NCI-H2029 (cell line): ENCODE data around the gene CARD16.
A peak's percentile ranks its signal among the peaks of the same experiment; 100 is the strongest.
"Not testable (repeated sequence)": the region's sequence is repeated elsewhere in the genome, so short reads cannot be mapped to it uniquely, and the experiment has no call there.

Experiments used
- DNase-seq: peaks from one replicate; lab custom pipeline; 2025; lab: John Stamatoyannopoulos, UW

The CARD16 gene

DNA sequence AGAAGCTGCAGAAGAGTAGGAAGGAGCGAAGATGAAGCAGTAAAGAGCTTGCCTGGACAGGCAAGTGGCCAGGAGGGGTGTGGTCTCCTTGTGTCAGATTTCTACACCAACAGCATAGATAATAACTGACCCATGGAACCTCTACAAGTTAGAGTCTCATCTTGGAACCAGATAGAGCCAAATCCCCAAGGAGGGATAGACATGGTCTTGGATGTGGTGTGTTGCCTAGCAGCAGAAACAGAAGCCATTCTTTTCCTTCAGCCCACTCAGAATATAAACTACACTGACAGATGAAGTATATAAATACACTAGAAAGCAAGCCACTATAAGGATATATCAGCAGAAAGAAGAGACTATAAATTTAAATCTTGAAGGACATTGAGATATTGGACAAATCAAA, 4.3 kb upstream of the CARD16 start:
- DNase-seq = no peak

DNA sequence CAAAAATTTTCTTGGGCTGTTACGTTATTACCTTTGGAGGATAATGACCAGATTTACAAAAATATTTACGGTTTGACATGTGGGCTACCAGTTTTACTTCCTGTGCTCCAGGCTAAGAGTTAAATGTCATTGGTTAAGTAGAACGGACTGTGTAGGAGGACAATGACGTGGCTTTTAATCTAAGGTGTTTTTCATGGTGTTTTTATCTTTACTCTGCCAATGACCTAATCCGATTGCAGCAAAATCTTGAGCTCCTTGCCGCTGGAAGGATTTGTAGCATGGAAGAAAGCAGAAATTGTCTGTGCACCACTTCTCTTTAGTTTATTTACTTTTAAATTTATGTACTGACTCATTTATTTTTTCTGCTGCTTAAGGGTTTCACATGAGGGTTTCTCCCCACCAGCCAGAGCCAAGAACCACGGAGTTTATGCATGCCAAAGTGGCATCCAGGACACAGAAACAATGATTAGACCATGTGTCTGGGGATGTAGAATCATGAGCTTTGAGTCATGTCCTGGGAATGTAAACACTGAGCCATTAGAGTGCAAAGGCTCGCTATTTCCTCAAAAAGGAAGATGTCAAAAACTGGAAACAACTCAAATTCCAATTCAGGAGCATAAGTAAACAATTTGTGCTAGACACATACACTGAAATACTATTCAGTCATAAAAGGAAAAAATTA, 1.9 kb upstream of the CARD16 start:
- DNase-seq = peak; percentile 6

DNA sequence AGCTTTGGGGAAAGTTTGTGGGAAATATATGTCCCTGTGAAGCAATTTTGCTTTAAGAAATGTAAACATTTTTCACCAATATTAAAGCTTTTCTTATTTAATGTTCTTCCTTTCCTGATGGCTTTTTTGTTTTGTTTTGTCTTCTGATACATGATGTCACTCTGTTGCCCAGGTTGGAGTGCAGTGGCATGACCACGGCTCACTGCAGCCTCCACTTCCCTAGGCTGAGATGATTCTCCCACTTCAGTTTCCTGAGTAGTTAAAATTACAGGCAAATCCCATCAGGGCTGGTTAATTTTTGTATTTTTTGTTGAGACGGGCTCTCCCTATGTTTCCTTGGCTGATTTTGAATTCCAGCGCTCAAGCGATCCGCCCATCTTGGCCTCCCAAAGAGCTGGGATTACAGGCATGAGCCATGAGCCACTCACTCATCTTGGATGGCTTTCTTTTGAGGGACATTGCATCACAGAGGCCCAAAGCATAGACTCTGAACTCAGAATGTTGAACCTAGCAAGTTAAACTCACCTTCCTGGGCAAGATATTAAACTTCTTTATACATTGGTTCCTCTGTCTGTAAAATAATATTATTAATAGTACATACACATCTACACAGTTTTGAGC, 651 bp upstream of the CARD16 start:
- no peak for DNase-seq

DNA sequence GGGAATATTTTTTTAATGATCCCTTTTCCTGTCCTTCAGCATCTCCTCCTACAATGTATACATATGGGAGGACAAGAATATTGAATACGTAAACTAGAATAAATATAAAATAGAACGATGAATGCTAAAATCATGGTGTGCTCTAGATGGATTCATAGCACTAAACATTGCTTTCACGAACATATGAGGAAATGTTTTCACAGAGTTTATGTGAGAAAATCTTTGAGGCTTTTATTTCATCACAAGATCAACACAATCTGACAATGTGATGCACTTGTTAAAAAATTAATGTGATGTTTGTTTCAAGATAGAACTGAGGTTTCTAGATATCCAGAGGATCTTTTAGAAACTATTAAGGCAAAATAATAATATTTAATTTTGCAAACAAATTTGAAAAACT, 3.0 kb downstream of the CARD16 start:
- no peak for DNase-seq

DNA sequence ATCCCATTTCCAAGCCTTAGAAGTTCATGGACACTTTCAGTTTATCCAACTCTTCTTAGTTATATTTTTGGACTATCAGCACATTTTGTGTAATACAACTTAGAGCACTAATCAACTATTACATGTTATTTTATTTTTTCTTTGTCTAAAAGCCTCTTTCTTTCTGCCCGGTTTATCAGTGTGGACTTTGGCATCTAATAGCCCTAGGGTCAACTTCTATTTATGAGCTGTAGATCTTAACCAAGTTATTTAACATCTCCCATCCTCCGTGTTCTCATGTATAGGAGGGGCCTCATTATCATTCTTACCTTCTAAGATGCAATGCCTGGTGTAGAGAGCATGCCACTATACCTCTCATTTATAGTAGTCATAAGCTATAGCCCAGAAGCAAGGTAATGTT, 4.4 kb downstream of the CARD16 start:
- DNase-seq = no peak

DNA sequence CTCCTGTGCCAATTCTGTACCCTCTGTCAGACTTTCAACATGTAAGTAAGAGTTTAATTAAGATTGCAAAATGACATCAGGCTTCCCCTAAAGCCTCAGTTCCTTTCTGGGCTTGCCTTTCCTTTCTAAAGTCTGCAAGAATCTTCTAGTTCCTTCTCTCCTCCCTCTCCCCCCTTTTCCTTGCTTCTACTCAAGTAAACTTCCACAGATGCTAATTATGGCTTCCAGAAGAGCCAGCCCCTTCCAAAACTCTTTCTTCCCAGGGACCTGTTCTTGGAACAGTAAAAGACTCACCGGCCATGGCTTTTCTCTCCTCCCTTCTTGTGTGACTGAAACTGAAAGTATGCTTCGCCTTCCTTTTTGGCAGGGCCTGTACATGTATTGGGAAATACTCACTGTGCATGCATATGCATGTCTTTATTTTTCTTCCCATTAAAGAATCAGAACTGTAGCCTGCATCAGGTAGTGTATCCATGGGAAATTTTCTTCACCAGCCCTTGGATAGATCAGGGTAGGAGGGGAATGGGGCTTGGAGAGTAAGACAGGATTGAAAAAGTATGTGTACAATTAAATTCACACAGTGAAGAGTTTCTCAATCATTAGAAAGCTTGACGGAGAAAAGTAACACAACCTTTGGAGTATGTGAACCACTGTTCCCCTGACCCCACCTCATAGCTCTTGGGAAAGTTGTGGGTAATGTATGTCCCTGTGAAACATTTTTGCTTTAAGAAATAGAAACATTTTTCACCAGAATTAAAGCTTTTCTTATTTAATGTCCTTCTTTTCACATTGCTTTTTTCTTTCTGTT, 10.1 kb downstream of the CARD16 start, which contains the start of gene CASP1:
Gene CASP1 (minus strand): TSS at position 332 of the 808 bp plus-strand sequence. CDS start 31 bp downstream, at position 301.
- DNase-seq = no peak

DNA sequence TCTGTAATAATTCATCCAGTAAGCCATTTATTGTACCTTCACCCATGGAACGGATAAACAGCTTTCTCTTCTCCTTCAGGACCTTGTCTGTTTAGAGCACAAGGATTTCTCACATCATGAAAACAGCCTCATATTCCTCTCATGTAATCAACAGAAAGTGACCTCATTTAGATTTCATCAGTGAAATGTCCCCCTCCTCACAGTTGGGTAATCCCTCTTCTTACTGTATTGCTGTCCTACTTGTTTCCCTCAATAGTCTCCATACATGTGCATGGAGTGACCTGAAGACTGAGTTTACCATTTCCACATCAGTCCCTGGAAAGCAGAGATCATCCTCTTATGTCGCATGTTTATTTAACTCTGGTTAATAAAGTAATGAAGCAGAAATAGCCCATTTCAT, 10.7 kb downstream of the CARD16 start:
- not testable (repeated sequence) for DNase-seq

DNA sequence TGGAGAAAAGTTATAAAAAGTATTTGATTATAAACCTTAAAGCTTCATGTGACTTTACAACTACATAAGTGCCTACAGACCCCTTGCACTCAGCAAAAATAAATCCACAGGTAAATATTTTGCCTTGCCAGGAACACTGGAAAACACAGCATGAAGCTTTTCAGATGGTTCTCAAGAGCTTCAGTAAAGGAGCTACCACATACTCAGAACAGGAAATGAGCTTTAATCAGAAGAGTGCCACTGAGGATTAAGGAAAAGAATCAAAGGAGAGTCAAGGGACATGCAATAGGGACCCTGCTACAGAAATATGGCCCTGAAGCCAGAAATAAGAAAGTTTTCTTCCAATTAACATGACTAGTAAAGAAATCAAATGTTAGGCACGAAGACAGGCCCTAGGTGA, 11.4 kb downstream of the CARD16 start:
- no peak for DNase-seq

DNA sequence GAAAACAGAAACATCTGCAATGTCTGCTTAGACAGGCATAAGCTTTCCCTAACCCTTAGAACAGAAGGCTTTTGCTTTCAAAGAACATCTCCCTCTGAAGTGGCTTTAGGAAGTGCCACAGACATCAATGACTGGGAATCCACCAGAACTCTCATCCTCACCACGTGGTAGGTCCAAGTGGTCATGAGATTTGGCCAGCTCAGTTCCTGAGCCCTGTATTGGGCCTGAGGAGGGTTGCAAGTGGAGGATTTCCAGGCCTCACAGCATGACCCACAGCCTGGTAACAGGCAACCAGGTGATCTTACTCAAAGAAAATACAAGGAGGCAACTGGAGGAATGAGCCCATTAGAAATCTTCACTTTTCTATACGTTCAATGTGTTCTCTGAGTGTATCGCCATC, 11.8 kb downstream of the CARD16 start:
- DNase-seq = no peak

DNA sequence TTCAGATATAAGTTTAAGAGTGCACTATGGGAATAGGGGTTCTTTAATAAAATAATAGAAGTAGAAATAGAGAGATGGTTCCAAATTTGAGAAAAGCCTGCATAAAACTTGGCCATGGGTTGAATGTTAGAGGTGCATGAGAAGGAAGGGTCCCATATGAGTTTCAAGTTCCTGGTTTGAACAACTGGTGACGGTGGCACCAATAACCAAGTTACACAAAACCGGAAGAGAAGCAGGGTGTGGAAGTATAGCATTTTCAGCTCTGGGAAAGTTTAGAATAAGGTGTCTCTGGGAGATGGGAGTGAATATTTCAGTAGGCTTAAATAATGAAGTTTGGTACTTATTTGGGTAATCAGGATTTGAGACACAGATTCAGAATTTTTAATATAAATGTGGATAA, 12.6 kb downstream of the CARD16 start:
- no peak for DNase-seq

DNA sequence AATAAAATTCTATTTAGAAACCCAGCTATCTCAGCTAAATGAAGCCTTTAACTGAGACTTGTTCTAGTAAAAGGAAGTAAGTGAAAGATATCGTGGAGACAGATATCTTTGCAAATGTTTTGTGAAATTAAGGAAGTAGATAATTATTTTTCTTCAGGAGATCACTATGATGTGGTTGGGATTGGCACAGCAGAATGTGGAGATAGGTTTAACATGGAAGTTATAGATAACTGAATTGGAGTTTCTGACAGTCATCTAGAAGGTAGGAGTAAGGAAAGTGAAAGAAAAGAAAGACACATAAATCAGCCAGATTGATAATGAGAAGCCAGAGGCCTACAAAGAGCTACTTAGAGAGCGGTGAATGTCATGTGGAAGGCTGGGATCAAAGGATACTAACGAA, 17.5 kb downstream of the CARD16 start:
- no peak for DNase-seq

DNA sequence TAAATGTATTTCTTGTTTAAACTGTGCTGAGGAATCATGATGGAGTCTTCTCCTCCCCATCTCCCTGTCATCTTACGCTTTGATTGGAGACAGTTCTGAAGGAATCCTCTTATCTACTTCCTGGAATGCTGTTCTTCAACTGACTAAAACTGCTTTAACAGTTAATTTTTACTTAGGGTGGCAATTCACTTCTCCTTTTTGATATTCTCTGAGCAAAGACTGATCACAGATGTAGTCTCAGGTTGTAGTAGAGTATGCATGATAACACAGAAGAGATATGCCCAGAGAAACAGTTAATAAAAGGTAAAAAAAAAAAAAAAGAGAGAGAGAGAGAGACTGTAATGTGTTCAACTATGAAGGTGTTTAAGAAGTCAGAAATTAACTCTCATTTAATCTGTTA, 20.7 kb downstream of the CARD16 start:
- DNase-seq = no peak

DNA sequence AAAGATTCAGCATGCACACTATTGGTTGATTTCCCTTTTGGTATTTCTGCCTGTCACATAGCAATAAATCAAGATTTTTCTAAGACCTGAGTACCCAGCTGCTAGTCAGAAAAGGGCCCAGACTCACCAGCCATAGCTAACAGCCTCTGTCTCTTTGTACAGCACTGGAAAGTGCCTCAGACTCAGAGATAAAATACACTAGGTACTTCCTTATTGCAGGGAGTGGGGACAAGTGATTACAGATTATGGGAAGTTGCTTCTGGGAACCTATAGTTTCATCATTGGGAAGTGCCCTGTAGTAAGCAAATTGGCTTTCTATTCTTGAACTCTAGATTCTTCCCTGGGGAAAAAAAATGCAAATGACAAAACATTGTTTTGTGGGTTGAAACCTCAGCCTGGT, 22.1 kb downstream of the CARD16 start, which contains the start of gene CASP5:
Gene CASP5 (minus strand): TSS at position 166 of the 400 bp plus-strand sequence. CDS start 32 bp downstream, at position 134.
- DNase-seq = no peak

DNA sequence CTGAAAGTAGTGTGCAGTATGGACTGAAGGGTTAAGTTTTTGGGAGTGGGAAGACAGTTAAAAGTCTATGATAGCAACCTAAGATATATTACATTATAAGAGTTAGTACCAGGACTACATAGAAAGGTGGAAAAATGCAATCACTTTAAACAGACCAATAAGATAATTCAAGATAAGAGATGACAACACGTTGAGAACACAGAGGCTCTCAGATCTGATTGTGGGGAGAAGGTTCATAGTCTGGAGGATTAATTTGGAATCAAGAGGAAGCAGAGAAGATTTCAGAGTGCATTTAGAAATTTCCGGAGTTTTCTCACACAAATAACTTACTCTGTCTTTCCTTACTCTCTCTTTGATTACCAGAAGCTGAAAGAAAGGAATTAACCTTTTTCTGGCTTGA, 22.6 kb downstream of the CARD16 start:
- DNase-seq = no peak

DNA sequence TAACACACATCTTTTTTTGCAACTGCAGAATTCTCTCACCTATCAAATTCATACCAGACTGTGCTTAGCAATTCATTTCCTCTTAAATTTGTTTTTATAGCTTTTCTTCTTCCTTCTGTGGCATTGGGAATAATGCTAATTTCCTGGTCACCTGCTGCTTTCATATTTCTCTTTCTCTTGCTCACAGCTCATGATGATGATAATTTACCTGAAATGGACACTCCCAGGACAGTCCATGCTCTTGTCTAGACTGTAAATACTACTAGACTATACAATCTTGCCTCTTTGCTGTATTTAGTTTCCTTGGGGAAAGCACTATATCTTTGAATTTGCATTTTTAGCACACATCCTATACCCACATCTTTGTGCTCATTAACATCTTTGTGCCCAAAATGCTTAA, 37.7 kb downstream of the CARD16 start:
- no peak for DNase-seq

DNA sequence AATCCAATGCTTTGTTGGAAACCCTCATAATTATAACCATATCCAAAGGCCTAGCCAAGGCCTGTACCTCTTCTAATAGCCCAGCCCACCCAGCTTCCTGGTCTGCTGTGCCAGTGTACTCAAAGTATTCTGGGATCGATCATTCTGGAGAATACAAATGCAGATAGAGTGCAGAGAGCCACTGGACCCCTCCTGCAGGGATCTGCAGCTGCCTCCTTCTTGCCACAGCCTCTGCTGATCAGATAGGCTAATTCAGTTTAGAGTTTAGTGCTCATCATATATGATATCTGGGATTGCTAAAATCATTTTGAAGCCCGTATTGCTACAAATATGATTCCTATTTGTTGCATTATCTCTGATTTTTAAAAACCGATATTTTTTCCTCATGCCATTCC, 39.7 kb downstream of the CARD16 start:
- no peak for DNase-seq

DNA sequence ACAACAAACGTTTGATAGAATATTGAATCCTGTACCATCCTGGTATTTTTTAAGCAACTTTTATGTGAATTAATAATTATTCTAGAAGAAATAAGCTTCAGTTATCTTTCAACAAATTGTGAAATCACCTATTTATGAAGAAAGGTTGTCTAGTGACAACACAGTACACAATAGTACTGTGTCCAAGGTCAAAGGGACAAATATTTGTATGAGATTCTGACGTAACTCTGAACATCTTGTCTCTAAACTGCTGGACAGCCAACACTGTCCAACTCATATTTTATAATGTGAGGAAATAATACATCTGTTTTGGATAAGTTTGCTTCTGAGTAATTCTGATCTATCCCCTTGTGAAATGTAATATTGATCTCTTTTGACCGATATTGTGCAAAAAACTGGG, 41.1 kb downstream of the CARD16 start:
- no peak for DNase-seq

DNA sequence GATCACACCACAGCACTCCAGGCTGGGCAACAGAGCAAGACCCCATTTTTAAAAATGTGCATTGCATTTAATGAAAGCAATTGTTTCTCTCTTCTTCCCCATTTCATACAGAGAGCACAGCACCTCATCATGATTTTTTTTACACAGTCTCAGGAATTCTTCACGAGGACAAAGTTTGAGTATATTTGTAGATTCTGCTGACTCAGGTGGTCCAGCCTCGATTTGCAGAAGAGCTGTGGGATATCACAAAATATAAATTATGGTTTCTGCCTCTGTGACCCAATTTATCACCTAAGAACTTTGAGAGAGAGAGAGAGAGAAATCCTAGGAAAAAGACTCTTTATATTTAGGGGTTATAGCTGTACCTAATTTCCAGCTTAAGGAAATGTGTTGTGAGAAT, 42.0 kb downstream of the CARD16 start:
- DNase-seq = no peak

DNA sequence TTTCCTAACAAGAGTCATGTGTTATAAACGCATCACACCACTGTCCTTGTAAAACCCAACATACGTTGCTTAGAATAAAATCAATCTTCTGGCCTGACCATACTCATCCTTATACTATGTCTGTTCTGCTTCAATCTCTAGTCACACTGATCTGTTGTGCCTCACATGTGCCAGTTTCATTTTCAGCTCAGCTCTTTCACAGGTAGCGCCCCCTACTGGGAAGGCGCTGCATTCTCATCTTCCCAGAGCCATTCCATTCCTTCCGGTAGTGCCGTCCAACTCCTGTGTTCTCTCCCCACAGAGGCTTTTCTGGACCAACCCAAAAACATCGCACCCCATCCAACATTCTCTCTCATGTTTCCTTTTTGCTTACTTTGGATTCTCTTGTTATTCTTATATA, 44.3 kb downstream of the CARD16 start:
- DNase-seq = no peak

DNA sequence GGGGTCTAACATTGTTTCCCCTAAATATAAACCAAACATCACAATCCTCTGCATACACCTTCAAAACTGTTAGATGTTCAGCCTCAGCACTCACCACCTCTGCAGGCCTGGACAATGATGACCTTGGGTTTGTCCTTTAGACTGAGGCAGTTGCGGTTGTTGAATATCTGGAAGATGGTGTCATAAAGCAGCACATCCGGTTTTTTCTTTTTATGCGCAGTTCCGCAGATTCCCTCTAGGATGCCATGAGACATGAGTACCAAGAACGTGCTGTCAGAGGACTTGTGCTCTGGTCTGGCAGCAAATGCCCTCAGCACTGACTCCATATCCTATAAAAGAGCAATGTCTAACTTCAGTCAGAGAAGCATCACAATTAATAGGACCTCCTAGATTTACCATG, 45.0 kb downstream of the CARD16 start:
- DNase-seq = no peak

DNA sequence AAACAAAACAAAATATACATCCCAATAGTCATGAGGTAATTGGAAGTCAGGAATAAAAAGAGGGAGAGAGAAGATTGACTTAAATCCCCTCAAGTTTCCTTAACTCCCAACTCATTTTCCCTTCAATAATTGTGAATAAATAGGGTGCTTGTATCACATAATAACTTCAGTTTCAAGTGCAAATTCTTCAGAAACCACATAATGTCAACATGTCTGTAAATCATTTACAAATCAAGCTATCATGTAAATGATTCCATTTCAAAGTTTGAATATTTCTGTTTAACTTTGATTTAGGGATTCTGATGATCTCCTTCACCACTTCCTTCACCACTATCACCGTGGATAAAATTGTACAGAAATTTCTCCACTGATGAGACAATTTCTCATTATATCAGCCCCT, 45.4 kb downstream of the CARD16 start:
- no peak for DNase-seq

DNA sequence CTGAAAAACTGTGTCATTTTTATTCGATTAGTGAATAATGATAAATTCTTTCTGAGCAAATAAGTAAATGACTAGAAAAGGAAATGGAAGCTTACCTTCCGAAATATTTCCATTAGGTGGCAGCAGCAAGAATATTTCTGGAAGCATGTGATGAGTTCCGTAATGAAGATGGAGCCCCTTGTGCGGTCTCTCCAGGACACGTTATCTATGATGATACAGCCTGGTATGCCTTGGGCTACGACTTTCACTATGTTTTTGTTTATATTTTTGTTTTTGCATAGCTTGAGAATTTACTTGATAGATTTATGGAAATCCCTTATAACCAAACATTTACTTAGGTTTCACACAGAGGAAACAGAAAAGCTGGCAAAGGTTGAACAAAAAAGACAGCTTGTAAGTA, 47.8 kb downstream of the CARD16 start:
- no peak for DNase-seq

DNA sequence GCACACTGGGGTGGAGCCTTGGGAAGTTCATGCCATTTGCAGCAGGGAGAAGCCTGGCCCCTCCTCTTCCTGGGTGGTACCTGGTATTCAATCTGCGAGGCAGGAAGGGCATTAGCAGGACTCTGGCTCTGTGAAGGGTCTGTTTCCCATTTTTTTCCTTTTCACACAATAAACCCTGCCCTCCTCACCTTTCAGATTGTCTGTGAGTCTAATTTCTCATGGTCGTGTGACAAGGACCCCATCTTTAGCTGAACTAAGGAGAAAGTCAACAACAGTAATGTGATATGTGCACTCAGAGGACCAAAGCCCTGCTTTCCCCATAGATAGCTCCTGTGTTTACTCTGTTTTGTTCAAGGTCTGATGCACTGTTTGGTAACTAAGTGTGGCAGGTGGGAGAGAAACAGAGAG, 50.1 kb downstream of the CARD16 start:
- DNase-seq = peak; percentile 90
